GM12878 (cell line): ENCODE data around the gene FPGS. TPM values are rescaled to one million over a fixed set of nuclear protein-coding genes. Genes with fewer than 3 reads are reported as not detected.

Experiments
- ATF7 ChIP-seq: fragments of 450-650 bp; IDR thresholded peaks from 2 replicates; pipeline ENCODE4 v1.6.1; 2016; ENCODE audit warnings: low read depth, mild to moderate bottlenecking
- DPF2 ChIP-seq: fragments of 450-650 bp; IDR thresholded peaks from 2 replicates; pipeline ENCODE4 v1.6.1; 2017; ENCODE audit warnings: mild to moderate bottlenecking
- EED ChIP-seq: sonication (generic); IDR thresholded peaks from 2 replicates; pipeline ENCODE4 v1.6.1; 2016; ENCODE audit warnings: antibody characterized with exemption, low read depth
- HDGF ChIP-seq: fragments of 450-650 bp; IDR thresholded peaks from 2 replicates; pipeline ENCODE4 v1.6.1; 2016; ENCODE audit warnings: antibody characterized with exemption
- NFXL1 ChIP-seq: fragments of 450-650 bp; IDR thresholded peaks from 2 replicates; pipeline ENCODE4 v1.6.1; 2017; ENCODE audit warnings: antibody characterized with exemption, mild to moderate bottlenecking, borderline replicate concordance
- PAX5 ChIP-seq: IDR thresholded peaks from 2 replicates; pipeline ENCODE4 v1.6.1; 2011; ENCODE audit warnings: low read depth, low read length, borderline replicate concordance
- POLR2A ChIP-seq: IDR thresholded peaks from 2 replicates; pipeline ENCODE4 v1.6.1; 2011; ENCODE audit warnings: low read depth, mild to moderate bottlenecking, low read length
- SIN3A ChIP-seq: IDR thresholded peaks from 2 replicates; pipeline ENCODE4 v1.6.1; 2012; ENCODE audit warnings: low read depth, low read length, improper control_type of control experiment
- SP1 ChIP-seq: IDR thresholded peaks from one replicate; pipeline ENCODE4 v1.6.1; 2011; ENCODE audit warnings: low read depth, low read length
- TCF12 ChIP-seq: IDR thresholded peaks from 2 replicates; pipeline ENCODE4 v1.6.1; 2011; ENCODE audit warnings: low read depth, mild to moderate bottlenecking, low read length
- TCF7 ChIP-seq: IDR thresholded peaks from 2 replicates; pipeline ENCODE4 v1.6.1; 2014; ENCODE audit warnings: antibody characterized with exemption, borderline replicate concordance
- ZNF207 ChIP-seq: fragments of 450-650 bp; IDR thresholded peaks from 2 replicates; pipeline ENCODE4 v1.6.1; 2014; ENCODE audit warnings: antibody characterized with exemption, mild to moderate bottlenecking, borderline replicate concordance
- polyA plus RNA-seq, 11 experiments: library from polyadenylated mRNA; depleted of rRNA in 4 of 11; unstranded in 6 of 11; stranded (reverse) in 5 of 11; fragments of >200 nt; fragmentation: Nextera tagmentation in 4 of 11; fragmentation: Illumina TruSeq in 1 of 11; extraction: Ambion mirVana in 4 of 11; extraction: Trizol in 1 of 11; gene quantifications; 1 replicate in 1 of 11; 2 replicates in 10 of 11; pipeline versions ENCODE4 v1.2.1 to v1.2.3, GENCODE V29; 2011 to 2016; ENCODE audit warnings: inconsistent platforms in 2 of 11, missing spikeins in 2 of 11, low read depth in 1 of 11
- total RNA-seq, 4 experiments: library from RNA; depleted of rRNA in 3 of 4; stranded (reverse); fragments of >200 nt in 3 of 4; fragmentation: Illumina TruSeq in 1 of 4; extraction: Trizol in 1 of 4; gene quantifications; 2 replicates each; pipeline versions ENCODE4 v1.2.1 to v1.2.3, GENCODE V29; 2013 to 2021
- TF ChIP-seq, protein P1 (sequence below): IDR thresholded peaks from 2 replicates; pipeline ENCODE4 v1.6.1; 2011; ENCODE audit warnings: mild to moderate bottlenecking, low read depth, low read length, moderate library complexity; ENCODE audit not compliant: insufficient replicate concordance
- TF ChIP-seq, protein P2 (sequence below): IDR thresholded peaks from 2 replicates; pipeline ENCODE4 v1.6.1; 2012; ENCODE audit warnings: low read depth, low read length, improper control_type of control experiment

The FPGS gene
- total and polyA plus RNA-seq, 10 of the 15 experiments (the other 5 are each of a cell fraction or from before 2014, with no cell fraction given) = 1.2 to 127 (median 80.4) TPM

DNA sequence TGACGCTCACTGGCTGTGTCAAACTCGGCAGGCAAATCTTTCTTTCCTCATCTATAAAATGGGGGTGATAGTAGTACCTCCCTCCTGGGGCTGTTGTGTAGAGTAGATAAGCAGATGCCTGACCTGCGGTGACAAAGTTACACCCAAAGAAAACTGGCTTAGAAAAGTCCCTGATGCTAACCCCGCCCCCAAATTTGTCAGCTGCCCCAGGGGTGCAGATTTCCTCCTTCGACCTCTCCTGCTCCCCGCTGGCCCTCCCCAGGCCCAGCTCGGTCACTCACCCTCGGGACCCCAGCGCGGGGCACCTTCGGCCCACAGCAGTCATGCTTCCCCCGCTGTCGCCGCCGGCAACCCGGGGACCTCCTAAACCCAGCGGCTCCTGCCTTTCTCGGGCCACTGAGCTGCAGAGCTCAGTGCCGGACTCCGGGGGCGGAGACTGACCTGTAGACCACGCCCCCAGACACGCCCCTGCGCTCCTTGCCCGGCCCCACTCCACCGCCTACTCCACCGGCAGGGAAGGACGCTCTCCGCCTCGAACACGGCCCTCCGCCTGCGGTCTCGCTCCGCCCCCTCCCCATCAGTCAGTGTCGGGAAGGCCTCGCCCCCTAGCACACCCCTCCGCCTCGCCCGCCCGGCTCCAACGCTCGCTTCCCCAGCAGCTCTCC is 31.6 kb upstream of the FPGS start (continued):
- TF ChIP-seq, protein P1, sequence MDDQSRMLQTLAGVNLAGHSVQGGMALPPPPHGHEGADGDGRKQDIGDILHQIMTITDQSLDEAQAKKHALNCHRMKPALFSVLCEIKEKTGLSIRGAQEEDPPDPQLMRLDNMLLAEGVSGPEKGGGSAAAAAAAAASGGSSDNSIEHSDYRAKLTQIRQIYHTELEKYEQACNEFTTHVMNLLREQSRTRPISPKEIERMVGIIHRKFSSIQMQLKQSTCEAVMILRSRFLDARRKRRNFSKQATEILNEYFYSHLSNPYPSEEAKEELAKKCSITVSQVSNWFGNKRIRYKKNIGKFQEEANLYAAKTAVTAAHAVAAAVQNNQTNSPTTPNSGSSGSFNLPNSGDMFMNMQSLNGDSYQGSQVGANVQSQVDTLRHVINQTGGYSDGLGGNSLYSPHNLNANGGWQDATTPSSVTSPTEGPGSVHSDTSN = peak; percentile 94
- TF ChIP-seq SIN3A = 0 out of 2 replicates have a peak, but pooled peaks have one; percentile 60
- 0 out of 2 replicates have a peak, but pooled peaks have one; percentile 62 for TF ChIP-seq ZNF207
- TF ChIP-seq NFXL1 = no peak
- TF ChIP-seq POLR2A = peak; percentile 78
- TF ChIP-seq HDGF = peak; percentile 100
- TF ChIP-seq EED = no peak
- TF ChIP-seq TCF12 = 0 out of 2 replicates have a peak, but pooled peaks have one; percentile 24
- peak; percentile 69 for TF ChIP-seq DPF2
- TF ChIP-seq, protein P2, sequence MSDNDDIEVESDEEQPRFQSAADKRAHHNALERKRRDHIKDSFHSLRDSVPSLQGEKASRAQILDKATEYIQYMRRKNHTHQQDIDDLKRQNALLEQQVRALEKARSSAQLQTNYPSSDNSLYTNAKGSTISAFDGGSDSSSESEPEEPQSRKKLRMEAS = peak; percentile 60
- TF ChIP-seq TCF7 = no peak
- peak; percentile 14; the same call in 1 of the 2 replicates for TF ChIP-seq PAX5
- TF ChIP-seq ATF7 = 0 out of 2 replicates have a peak, but pooled peaks have one; percentile 28
- peak; percentile 76 for TF ChIP-seq SP1
